ES-I3 (cell line): Measurements from ENCODE around the gene FRY.

Experiments
- H3K36me3 ChIP-seq: 2 replicates; pipeline ENCODE4 v1.6.1; 2013; ENCODE audit warnings: mild to moderate bottlenecking, low read length, control low read depth, moderate library complexity; ENCODE audit not compliant: insufficient read depth
- H3K4me1 ChIP-seq: 2 replicates; pipeline ENCODE4 v1.6.1; 2013; ENCODE audit warnings: mild to moderate bottlenecking, control low read depth, low read length; ENCODE audit not compliant: insufficient read depth
- H3K9ac ChIP-seq: 2 replicates; pipeline ENCODE4 v1.6.1; 2013; ENCODE audit warnings: low read depth, mild to moderate bottlenecking, low read length, moderate library complexity
- H3K9me3 ChIP-seq: 2 replicates; pipeline ENCODE4 v1.6.1; 2013; ENCODE audit warnings: mild to moderate bottlenecking, low read length, moderate library complexity; ENCODE audit not compliant: control insufficient read depth, insufficient read depth

Gene FRY

DNA sequence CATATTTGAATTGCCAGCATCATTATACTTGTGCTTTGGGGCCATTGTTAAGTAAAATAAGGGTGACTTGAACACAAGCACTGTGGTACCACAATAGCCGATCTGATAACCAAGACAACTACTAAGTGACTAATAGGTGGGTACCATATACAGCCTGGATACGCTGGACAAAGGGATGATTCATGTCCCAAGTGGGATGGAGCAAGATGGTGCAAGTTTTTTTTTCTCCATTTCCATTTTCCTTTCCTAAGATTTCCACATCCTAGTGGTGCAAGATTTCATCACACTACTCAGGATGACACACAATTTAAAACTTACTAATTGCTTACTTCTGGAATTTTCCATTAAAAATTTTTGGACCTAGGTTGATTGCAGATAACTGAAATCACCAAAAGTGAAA is 298.9 kb downstream of the FRY start:
- Histone ChIP-seq H3K4me1 (no peaks in the 10 kb centered on the region), H3K9ac (no peak overlapping the region), H3K36me3 (no peaks in the 10 kb centered on the region; the same call in none of the 2 replicates), H3K9me3 (no peaks in the 10 kb centered on the region)

DNA sequence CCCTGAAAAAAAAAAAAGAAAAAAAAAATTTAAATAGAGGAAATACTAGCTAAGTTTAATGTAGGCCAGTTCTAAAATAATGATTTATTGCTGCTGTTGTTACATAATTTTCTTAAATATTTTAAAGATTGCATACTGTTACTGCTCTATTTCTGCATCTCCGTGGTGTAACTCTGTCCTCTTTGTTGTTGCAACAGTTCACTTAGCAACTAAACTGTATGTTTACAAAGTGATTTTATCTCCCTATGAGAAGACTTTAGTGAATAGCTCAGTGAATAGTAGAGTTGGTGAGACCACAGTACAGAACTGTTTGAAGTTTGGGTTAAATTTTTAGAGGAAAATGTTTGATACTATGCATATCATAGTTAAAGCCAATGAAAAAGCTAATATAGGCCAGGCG is 303.1 kb downstream of the FRY start:
- Histone ChIP-seq H3K9ac (no peak overlapping the region), H3K4me1 (no peaks in the 10 kb centered on the region), H3K9me3 (no peaks in the 10 kb centered on the region; the same call in 1 of the 2 replicates), H3K36me3 (no peaks in the 10 kb centered on the region; the same call in none of the 2 replicates)

DNA sequence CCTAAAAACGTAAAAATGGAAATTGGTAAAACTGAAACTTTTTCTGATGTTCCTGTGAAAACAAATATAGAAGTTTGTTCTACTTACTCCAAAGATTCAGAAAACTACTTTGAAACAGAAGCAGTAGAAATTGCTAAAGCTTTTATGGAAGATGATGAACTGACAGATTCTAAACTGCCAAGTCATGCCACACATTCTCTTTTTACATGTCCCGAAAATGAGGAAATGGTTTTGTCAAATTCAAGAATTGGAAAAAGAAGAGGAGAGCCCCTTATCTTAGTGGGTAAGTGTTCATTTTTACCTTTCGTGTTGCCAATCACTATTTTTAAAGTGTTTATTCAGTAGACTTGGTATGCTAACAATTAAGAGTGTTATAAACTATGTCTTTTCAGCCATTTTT is 309.3 kb downstream of the FRY start:
- Histone ChIP-seq H3K4me1 (no peaks in the 10 kb centered on the region), H3K36me3 (no peaks in the 10 kb centered on the region; the same call in none of the 2 replicates), H3K9ac (no peak overlapping the region), H3K9me3 (no peaks in the 10 kb centered on the region; the same call in 1 of the 2 replicates)

DNA sequence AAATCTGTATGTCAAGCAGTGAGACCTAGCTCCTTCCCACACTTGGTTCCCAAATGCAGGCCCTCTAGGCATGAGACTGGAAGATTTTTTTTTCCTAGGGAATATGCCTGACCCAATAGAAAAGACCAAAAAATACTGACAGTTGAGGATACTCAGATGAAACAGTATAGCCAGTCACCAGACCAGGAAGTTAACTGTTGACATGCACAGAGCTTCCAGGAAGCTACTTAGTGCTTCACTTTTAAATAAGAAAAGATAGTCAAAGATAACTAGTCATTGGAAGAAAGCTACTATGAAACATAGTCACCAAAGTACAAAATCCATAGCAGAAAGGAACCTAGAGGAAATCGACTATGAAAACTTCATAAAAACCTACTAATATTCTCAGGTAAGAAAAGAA is 316.1 kb downstream of the FRY start:
- no peak overlapping the region for H3K9ac ChIP-seq
- H3K9me3 ChIP-seq, result no peaks in the 10 kb centered on the region
- H3K4me1 ChIP-seq, result no peaks in the 10 kb centered on the region
- peaks cover 3% of the 10 kb centered on the region; the same call in 1 of the 2 replicates for H3K36me3 ChIP-seq
